Body of pancreas (tissue), 4 donors: ENCODE measurements around the gene KLHL29.

Experiments
- POLR2A ChIP-seq, 3 donors: fragments of 450-650 bp; IDR thresholded peaks; one replicate each; pipeline ENCODE4 v1.6.1; 2016; ENCODE audit warnings: antibody characterized with exemption in 3 of 3, mild to moderate bottlenecking in 2 of 3
- TF ChIP-seq, protein P1 (sequence below), 7 experiments: fragments of 450-650 bp in 4 of 7; fragments of 200-600 bp in 3 of 7; sonication (generic) in 3 of 7; IDR thresholded peaks; one replicate each; pipeline ENCODE4 v1.5.1; 2016 to 2019; ENCODE audit warnings: antibody characterized with exemption in 7 of 7

DNA sequence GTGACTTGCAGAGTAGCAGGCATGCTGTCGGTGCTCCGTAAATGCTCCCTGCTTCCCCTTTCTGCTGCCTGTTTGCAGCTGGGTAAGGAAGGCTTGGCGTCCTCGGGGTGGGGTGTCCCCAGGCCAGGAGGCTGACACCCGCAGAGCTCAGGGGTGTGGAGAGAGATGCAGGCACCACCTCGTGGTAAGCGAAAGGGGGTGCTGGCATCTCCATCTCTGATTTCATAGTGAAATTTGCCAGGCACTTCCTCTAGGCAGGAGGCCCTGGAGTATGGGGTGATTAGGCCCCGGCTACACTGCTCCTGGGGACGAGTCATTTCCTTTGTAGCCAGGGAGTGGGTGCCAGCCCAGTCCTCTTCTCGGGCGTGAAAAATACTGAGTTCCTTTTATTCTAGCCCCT is 160.4 kb downstream of the KLHL29 start:
- TF ChIP-seq, protein P1, sequence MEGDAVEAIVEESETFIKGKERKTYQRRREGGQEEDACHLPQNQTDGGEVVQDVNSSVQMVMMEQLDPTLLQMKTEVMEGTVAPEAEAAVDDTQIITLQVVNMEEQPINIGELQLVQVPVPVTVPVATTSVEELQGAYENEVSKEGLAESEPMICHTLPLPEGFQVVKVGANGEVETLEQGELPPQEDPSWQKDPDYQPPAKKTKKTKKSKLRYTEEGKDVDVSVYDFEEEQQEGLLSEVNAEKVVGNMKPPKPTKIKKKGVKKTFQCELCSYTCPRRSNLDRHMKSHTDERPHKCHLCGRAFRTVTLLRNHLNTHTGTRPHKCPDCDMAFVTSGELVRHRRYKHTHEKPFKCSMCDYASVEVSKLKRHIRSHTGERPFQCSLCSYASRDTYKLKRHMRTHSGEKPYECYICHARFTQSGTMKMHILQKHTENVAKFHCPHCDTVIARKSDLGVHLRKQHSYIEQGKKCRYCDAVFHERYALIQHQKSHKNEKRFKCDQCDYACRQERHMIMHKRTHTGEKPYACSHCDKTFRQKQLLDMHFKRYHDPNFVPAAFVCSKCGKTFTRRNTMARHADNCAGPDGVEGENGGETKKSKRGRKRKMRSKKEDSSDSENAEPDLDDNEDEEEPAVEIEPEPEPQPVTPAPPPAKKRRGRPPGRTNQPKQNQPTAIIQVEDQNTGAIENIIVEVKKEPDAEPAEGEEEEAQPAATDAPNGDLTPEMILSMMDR (IDR thresholded peaks at IDR 0.05) = no peak
- no peak for TF ChIP-seq POLR2A (IDR thresholded peaks at IDR 0.05)
